Omental fat pad (tissue), 4 donors: ENCODE data around the gene OR13J1. TPM values are rescaled to one million over a fixed set of nuclear protein-coding genes. Genes with fewer than 3 reads are reported as not detected.
"Not testable (repeated sequence)": the region's sequence is repeated elsewhere in the genome, so short reads cannot be mapped to it uniquely, and the experiment has no call there.

ENCODE experiments used
- ATAC-seq: fragments of 150-250 bp; one replicate; pipeline ENCODE4 v1.9.1; 2016; ENCODE audit warnings: mild to moderate bottlenecking, moderate library complexity; ENCODE audit not compliant: low FRiP score
- DNase-seq: peaks from one replicate; pipeline ENCODE4 v3.0.0-alpha.2; 2019; ENCODE audit warnings: low spot score
- total RNA-seq, 4 donors: library from RNA; depleted of rRNA; stranded (reverse); fragments of >200 nt; gene quantifications; one replicate each; pipeline ENCODE4 v1.1.0, GENCODE V29; 2016
- TF ChIP-seq, protein P1 (sequence below), 3 donors: fragments of 450-650 bp; IDR thresholded peaks; one replicate each; pipeline ENCODE4 v1.5.1; 2016 to 2017; ENCODE audit warnings: antibody characterized with exemption in 3 of 3, mild to moderate bottlenecking in 3 of 3, moderate library complexity in 2 of 3

Gene OR13J1
- total RNA-seq, result not detected

DNA sequence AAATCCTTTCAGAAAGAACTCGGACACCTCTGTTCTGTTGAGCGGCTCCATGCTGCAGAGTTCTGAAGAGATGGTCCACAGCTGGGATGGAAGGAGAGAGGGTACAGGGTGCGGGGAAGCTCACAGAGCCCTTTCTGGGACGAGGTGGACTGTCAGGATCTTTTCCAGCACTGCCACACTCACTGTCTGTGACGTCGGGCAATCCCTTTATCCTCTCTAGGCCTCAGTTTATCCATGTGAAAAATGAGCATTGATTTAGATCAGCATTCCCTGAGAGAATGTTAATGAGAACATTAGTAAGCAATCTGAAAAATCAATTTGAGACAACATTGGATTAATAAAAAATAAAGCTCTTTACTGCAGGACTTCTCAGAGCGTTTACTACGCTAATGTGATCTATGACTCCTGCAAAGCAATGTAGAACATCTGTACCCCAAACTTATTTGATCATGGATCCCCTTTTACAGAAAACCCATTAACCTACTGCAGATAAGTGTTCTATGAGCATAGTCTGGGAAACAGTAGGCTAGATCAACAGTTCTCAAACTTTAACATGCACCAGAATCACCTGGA lies at the start of gene OR13J1:
Gene OR13J1 (minus strand): TSS at position 51 of the 573 bp plus-strand sequence. CDS start 0 bp downstream, at position 51.
- DNase-seq (no peak), ATAC-seq (no peak)
- TF ChIP-seq, protein P1, sequence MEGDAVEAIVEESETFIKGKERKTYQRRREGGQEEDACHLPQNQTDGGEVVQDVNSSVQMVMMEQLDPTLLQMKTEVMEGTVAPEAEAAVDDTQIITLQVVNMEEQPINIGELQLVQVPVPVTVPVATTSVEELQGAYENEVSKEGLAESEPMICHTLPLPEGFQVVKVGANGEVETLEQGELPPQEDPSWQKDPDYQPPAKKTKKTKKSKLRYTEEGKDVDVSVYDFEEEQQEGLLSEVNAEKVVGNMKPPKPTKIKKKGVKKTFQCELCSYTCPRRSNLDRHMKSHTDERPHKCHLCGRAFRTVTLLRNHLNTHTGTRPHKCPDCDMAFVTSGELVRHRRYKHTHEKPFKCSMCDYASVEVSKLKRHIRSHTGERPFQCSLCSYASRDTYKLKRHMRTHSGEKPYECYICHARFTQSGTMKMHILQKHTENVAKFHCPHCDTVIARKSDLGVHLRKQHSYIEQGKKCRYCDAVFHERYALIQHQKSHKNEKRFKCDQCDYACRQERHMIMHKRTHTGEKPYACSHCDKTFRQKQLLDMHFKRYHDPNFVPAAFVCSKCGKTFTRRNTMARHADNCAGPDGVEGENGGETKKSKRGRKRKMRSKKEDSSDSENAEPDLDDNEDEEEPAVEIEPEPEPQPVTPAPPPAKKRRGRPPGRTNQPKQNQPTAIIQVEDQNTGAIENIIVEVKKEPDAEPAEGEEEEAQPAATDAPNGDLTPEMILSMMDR (IDR thresholded peaks at IDR 0.05), result no peak

DNA sequence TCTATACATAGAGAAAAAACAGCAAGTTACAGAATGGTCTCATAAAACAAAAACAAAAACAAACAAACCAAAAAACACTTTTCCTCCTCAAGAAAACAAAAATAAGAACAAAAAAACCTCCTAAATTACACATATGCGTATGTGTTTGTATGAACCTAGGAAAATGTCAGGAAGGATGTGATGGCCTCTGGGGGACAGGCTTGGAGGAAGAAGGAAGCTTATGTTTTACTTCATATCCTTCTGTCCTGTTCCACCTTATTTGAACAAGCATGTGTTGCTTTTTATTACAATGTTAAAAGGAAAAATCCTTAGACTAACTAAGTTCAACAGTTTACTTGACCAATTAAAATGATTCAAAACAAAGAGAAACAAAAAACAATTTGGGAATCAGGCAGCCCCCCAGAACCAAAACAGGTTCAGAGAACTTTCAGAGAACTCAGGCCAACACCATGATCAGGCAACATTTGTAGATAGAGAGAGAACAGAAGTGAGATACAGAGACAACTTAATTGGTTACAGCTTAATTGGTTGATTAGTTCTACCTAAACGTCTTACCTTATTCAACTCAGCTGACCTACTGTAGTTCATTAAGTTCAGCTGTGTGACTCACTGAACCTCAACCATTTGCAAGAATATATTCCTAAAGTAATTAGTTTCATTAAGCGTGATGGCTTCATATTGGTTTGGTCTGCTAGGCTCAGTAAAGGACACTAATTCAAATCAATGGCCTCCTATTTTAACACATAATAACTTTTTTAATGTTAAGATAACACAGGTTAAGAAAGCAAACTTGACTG lies 49.2 kb upstream of the OR13J1 start:
- TF ChIP-seq, protein P1 (IDR thresholded peaks at IDR 0.05), result no peak
- ATAC-seq, result no peak

GRCh38 chr9:35918780-35919179 lies 48.6 kb upstream of the OR13J1 start:
- no peak for ATAC-seq
- DNase-seq, result no peak
- TF ChIP-seq, protein P1 (IDR thresholded peaks at IDR 0.05), result no peak

More for the DNA sequence above, 49.2 kb upstream of the OR13J1 start:
- no peak for DNase-seq

DNA sequence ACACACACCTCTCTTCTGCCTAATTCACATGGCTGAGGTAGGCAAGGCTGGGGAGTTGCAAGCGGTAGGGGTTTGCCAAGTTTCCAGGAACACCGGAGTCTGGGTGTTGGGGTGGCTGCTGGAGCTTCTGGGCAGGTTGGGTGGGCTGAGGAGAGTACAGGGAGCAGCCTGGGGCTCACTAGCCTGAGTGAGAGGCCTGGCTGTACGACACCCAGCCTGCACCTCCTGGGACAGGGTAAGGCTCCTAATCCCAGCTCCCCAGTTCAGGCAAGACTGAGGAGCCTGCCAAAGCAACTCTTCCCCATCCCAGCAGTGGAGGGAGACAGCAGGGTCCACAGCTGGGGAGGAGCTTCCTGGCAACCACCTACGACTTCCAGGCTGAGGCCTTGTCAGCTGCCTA lies 47.1 kb upstream of the OR13J1 start:
- no peak for DNase-seq
- no peak for ATAC-seq
- TF ChIP-seq, protein P1 (IDR thresholded peaks at IDR 0.05), result no peak

GRCh38 chr9:35915681-35916294 lies 45.6 kb upstream of the OR13J1 start:
- ATAC-seq (no peak), DNase-seq (no peak)
- TF ChIP-seq, protein P1 (IDR thresholded peaks at IDR 0.05), result no peak

DNA sequence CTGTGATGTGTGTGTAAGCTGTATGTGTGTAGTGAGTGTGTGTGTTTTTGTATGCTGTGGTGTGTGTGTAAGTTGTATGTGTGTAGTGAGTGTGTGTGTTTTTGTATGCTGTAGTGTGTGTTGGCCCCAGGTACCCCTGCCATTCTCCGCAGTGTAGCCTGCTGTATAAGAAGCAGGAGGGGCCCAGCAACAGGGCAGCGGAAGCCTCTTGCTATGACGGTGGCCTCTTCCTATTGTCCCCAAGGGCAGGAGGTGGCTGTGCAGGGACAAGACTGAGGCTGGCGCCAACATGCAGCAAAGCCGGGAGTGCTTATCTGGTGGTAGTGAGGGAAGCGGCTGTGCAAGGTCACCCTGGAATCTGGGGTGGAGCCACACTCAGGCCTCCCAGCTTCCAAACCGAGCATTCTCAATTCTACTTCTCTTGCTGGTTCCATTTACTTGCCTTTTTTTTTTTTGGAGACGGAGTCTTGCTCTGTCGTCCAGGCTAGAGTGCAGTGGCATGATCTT lies 44.2 kb upstream of the OR13J1 start:
- DNase-seq (no peak), ATAC-seq (no peak)
- TF ChIP-seq, protein P1 (IDR thresholded peaks at IDR 0.05), result no peak

- not testable (repeated sequence) for DNase-seq, ATAC-seq
These were observed 43.2 kb upstream of the OR13J1 start for GRCh38 chr9:35913429-35913828.
